PC-3 (cell line): ENCODE data around the gene CRADD. TPM values are rescaled to one million over a fixed set of nuclear protein-coding genes. Genes with fewer than 3 reads are reported as not detected.
A peak's percentile ranks its signal among the peaks of the same experiment; 100 is the strongest.

Experiments used
- ATAC-seq: fragments of 200-7000 bp; cut with Tn5 transposase; 2 replicates; pipeline ENCODE4 v1.9.1; 2020; ENCODE audit warnings: mild to moderate bottlenecking, moderate library complexity
- BruUV-seq: library from RNA; stranded (reverse); fragments of 400-500 nt; replicated peaks from 2 replicates; lab custom pipeline; 2021; lab: Mats Ljungman, UMichigan
- CTCF ChIA-PET: fragments of 300-600 bp; sonication (Branson Sonifier 250); formaldehyde crosslinking; loops from one replicate; lab custom pipeline; 2022; ENCODE audit warnings: antibody characterized with exemption; lab: Charles Lee
- POLR2A ChIA-PET: fragments of 300-600 bp; sonication (Branson Sonifier 250); formaldehyde crosslinking; loops from one replicate; lab custom pipeline; 2022; ENCODE audit warnings: antibody characterized with exemption; ENCODE audit not compliant: unreplicated experiment; lab: Charles Lee
- DNase-seq: peaks from one replicate; pipeline ENCODE4 v3.0.0-alpha.2; 2015
- H2AFZ ChIP-seq: fragments of 300-600 bp; sonication (generic); 2 replicates; pipeline ENCODE4 v1.6.0; 2016; ENCODE audit warnings: antibody characterized with exemption, low read length
- H3F3A ChIP-seq: fragments of 300-600 bp; sonication (generic); one replicate; pipeline ENCODE4 v1.6.0; 2017; ENCODE audit warnings: antibody characterized with exemption, low read length, control low read depth, mild to moderate bottlenecking; ENCODE audit not compliant: unreplicated experiment
- H3K27ac ChIP-seq: fragments of 300-600 bp; sonication (generic); 2 replicates; pipeline ENCODE4 v1.5.1; 2016; ENCODE audit warnings: mild to moderate bottlenecking, low read length
- H3K27me3 ChIP-seq: fragments of 300-600 bp; sonication (generic); 2 replicates; pipeline ENCODE4 v1.6.1; 2016; ENCODE audit warnings: low read length, mixed read lengths
- H3K36me3 ChIP-seq: fragments of 300-600 bp; sonication (generic); 2 replicates; pipeline ENCODE4 v1.6.1; 2016; ENCODE audit warnings: low read depth, mixed run types, low read length, mixed read lengths
- H3K4me1 ChIP-seq: fragments of 300-600 bp; sonication (generic); 2 replicates; pipeline ENCODE4 v1.5.1; 2016; ENCODE audit warnings: low read length; ENCODE audit not compliant: insufficient read depth
- H3K4me2 ChIP-seq: fragments of 300-600 bp; sonication (generic); 2 replicates; pipeline ENCODE4 v1.6.0; 2016; ENCODE audit warnings: low read length
- H3K4me3 ChIP-seq: fragments of 300-600 bp; sonication (generic); 2 replicates; pipeline ENCODE4 v1.5.1; 2016; ENCODE audit warnings: mild to moderate bottlenecking, low read length, mixed read lengths
- H3K79me2 ChIP-seq: fragments of 300-600 bp; sonication (generic); 2 replicates; pipeline ENCODE4 v1.6.1; 2017; ENCODE audit warnings: low read length, mixed read lengths
- H3K9ac ChIP-seq: fragments of 300-600 bp; sonication (generic); 2 replicates; pipeline ENCODE4 v1.6.0; 2016; ENCODE audit warnings: mild to moderate bottlenecking, low read length
- H3K9me2 ChIP-seq: fragments of 300-600 bp; sonication (generic); replicated peaks from 2 replicates; pipeline ENCODE4 v1.6.1; 2016; ENCODE audit warnings: mixed run types, low read length, mixed read lengths
- H3K9me3 ChIP-seq: fragments of 300-600 bp; sonication (generic); 2 replicates; pipeline ENCODE4 v1.6.1; 2016; ENCODE audit warnings: low read length, mixed read lengths
- H4K20me1 ChIP-seq: fragments of 300-600 bp; sonication (generic); 2 replicates; pipeline ENCODE4 v1.6.1; 2016; ENCODE audit warnings: low read length, mixed read lengths
- CTCF ChIP-seq: fragments of 300-600 bp; sonication (generic); conservative IDR thresholded peaks from 2 replicates; pipeline ENCODE4 v1.5.1; 2017; ENCODE audit warnings: antibody characterized with exemption, low read depth, mild to moderate bottlenecking, low read length
- EZH2 ChIP-seq: fragments of 300-600 bp; sonication (generic); IDR thresholded peaks from one replicate; pipeline ENCODE4 v1.6.1; 2017; ENCODE audit warnings: antibody characterized with exemption, mild to moderate bottlenecking, low read length; ENCODE audit not compliant: unreplicated experiment
- EZH2phosphoT487 ChIP-seq: fragments of 300-600 bp; sonication (generic); IDR thresholded peaks from 2 replicates; pipeline ENCODE4 v1.6.1; 2018; ENCODE audit warnings: mild to moderate bottlenecking, antibody characterized with exemption, low read length, borderline replicate concordance
- intact Hi-C: fragments of 100-400 bp; cut with micrococcal nuclease; formaldehyde crosslinking; loops from 2 replicates; pipeline ENCODE4 v1.9.0; 2023
- total RNA-seq: library from RNA; depleted of rRNA; stranded (reverse); fragments of >200 nt; gene quantifications from 2 replicates; pipeline ENCODE4 v1.2.3, GENCODE V29; 2014

CRADD gene
- total RNA-seq, 1 experiment from 2014 or later, result 11.4 TPM

- Histone ChIP-seq H3K9me2 (no peaks in the 10 kb centered on the region), H3K4me3 (no peak overlapping the region), H3K9ac (no peak overlapping the region), H3K79me2 (no peaks in the 10 kb centered on the region), H4K20me1 (no peaks in the 10 kb centered on the region), H3K4me2 (no peak overlapping the region), H3K4me1 (peaks cover 7% of the 10 kb centered on the region), H3K27me3 (no peaks in the 10 kb centered on the region), H3K9me3 (no peaks in the 10 kb centered on the region), H3K27ac (no peak overlapping the region), H3F3A (no peaks in the 10 kb centered on the region), H3K36me3 (no peaks in the 10 kb centered on the region), H2AFZ (no peak overlapping the region)
- TF ChIP-seq CTCF, result no peak
- TF ChIP-seq EZH2phosphoT487, result no peak
- no peak for TF ChIP-seq EZH2
- intact Hi-C loops, result no loop called here
- peak; percentile 29 for DNase-seq
- ChIA-PET CTCF (no interaction called here), POLR2A (no interaction called here)
- BruUV-seq, result no TSS peak
- ATAC-seq, result peak; percentile 70
Measured at GRCh38 chr12:93663006-93663728, 14.0 kb upstream of the CRADD start.

- BruUV-seq, result no TSS peak
- ChIA-PET POLR2A (no interaction called here), CTCF (no interaction called here)
- no peak overlapping the region for H3K4me2 ChIP-seq
- H3K27ac ChIP-seq, result no peak overlapping the region
- H3K79me2 ChIP-seq, result no peaks in the 10 kb centered on the region
- intact Hi-C loops, result no loop called here
- no peak overlapping the region for H2AFZ ChIP-seq
- H3K4me3 ChIP-seq, result no peak overlapping the region
- no peaks in the 10 kb centered on the region for H3K36me3 ChIP-seq
- no peaks in the 10 kb centered on the region for H3K9me2 ChIP-seq
- no peaks in the 10 kb centered on the region for H3K9me3 ChIP-seq
- H3K9ac ChIP-seq, result no peak overlapping the region
- H3F3A ChIP-seq, result no peaks in the 10 kb centered on the region
- H4K20me1 ChIP-seq, result no peaks in the 10 kb centered on the region
- no peaks in the 10 kb centered on the region for H3K27me3 ChIP-seq
- ATAC-seq, result no peak
- peaks cover 7% of the 10 kb centered on the region for H3K4me1 ChIP-seq
- TF ChIP-seq EZH2 (no peak), CTCF (no peak), EZH2phosphoT487 (no peak)
- DNase-seq, result no peak
Measured at GRCh38 chr12:93663729-93664084, 13.5 kb upstream of the CRADD start.

- H2AFZ ChIP-seq, result no peak overlapping the region
- H3K4me1 ChIP-seq, result peaks cover 12% of the 10 kb centered on the region
- H3K4me2 ChIP-seq, result no peak overlapping the region
- H3K79me2 ChIP-seq, result no peaks in the 10 kb centered on the region
- DNase-seq, result peak; percentile 29
- H3F3A ChIP-seq, result no peaks in the 10 kb centered on the region
- no peaks in the 10 kb centered on the region for H3K9me2 ChIP-seq
- ATAC-seq, result no peak
- intact Hi-C loops, result no loop called here
- H3K9me3 ChIP-seq, result no peaks in the 10 kb centered on the region
- H3K27ac ChIP-seq, result no peak overlapping the region
- H3K36me3 ChIP-seq, result no peaks in the 10 kb centered on the region
- POLR2A ChIA-PET, result no interaction called here
- H3K27me3 ChIP-seq, result no peaks in the 10 kb centered on the region
- no peak for TF ChIP-seq EZH2phosphoT487
- no peak for TF ChIP-seq CTCF
- no peak for TF ChIP-seq EZH2
- no TSS peak for BruUV-seq
- H3K4me3 ChIP-seq, result no peak overlapping the region
- CTCF ChIA-PET, result no interaction called here
- no peak overlapping the region for H3K9ac ChIP-seq
- H4K20me1 ChIP-seq, result no peaks in the 10 kb centered on the region
Measured at GRCh38 chr12:93664573-93665138, 12.5 kb upstream of the CRADD start.
